Skin epidermis (tissue), 12 donors: Measurements from ENCODE around the gene UBE2QL1.
"Not testable (repeated sequence)": the region's sequence is repeated elsewhere in the genome, so short reads cannot be mapped to it uniquely, and the experiment has no call there.

Experiments used
- H3K27ac ChIP-seq, 21 experiments: fragments of 200-600 bp; sonication (generic) in 11 of 21; one replicate each; pipeline ENCODE4 v1.5.0; 2020; ENCODE audit warnings: mild to moderate bottlenecking in 3 of 21, inconsistent platforms in 2 of 21, moderate library complexity in 2 of 21
- H3K4me3 ChIP-seq, 7 experiments: fragments of 200-600 bp; sonication (generic) in 2 of 7; one replicate each; pipeline ENCODE4 v1.5.0; 2020; ENCODE audit warnings: inconsistent platforms in 2 of 7, mild to moderate bottlenecking in 2 of 7, moderate library complexity in 1 of 7

UBE2QL1 gene

GRCh38 chr5:6515812-6516211 lies 67.2 kb downstream of the UBE2QL1 start:
- H3K27ac ChIP-seq, H3K4me3 ChIP-seq: not testable (repeated sequence)

- Histone ChIP-seq H3K4me3 (no peak overlapping the region), H3K27ac (no peak overlapping the region)
These were observed 68.2 kb downstream of the UBE2QL1 start for GRCh38 chr5:6516823-6517222.

GRCh38 chr5:6517510-6517909 lies 68.9 kb downstream of the UBE2QL1 start:
- Histone ChIP-seq H3K27ac (peak overlapping the region in 1 of 21 experiments; percentile 20), H3K4me3 (no peak overlapping the region)

GRCh38 chr5:6518298-6519057 lies 69.8 kb downstream of the UBE2QL1 start:
- Histone ChIP-seq H3K4me3 (no peak overlapping the region), H3K27ac (peak overlapping the region in 1 of 21 experiments; percentile 36)

GRCh38 chr5:6520201-6520600 lies 71.5 kb downstream of the UBE2QL1 start:
- H3K27ac ChIP-seq, result no peak overlapping the region
- H3K4me3 ChIP-seq, result no peak overlapping the region

GRCh38 chr5:6522331-6522730 lies 73.7 kb downstream of the UBE2QL1 start:
- H3K4me3 ChIP-seq, result no peak overlapping the region
- no peak overlapping the region for H3K27ac ChIP-seq

GRCh38 chr5:6522923-6523322 lies 74.3 kb downstream of the UBE2QL1 start:
- H3K27ac ChIP-seq, result no peak overlapping the region
- no peak overlapping the region for H3K4me3 ChIP-seq

GRCh38 chr5:6525422-6525821 lies 76.8 kb downstream of the UBE2QL1 start:
- Histone ChIP-seq H3K4me3 (no peak overlapping the region), H3K27ac (no peak overlapping the region)

GRCh38 chr5:6525910-6526309 lies 77.3 kb downstream of the UBE2QL1 start:
- Histone ChIP-seq H3K27ac (no peak overlapping the region), H3K4me3 (no peak overlapping the region)

GRCh38 chr5:6527749-6528455 lies 79.2 kb downstream of the UBE2QL1 start:
- Histone ChIP-seq H3K4me3 (no peak overlapping the region), H3K27ac (no peak overlapping the region)

- no peak overlapping the region for H3K27ac ChIP-seq
- no peak overlapping the region for H3K4me3 ChIP-seq
These were observed 86.9 kb downstream of the UBE2QL1 start for GRCh38 chr5:6535594-6535993.

- Histone ChIP-seq H3K4me3 (no peak overlapping the region), H3K27ac (no peak overlapping the region)
These were observed 90.4 kb downstream of the UBE2QL1 start for GRCh38 chr5:6539060-6539459.

- no peak overlapping the region for H3K27ac ChIP-seq
These were observed 91.6 kb downstream of the UBE2QL1 start for GRCh38 chr5:6540111-6540827.

GRCh38 chr5:6541256-6542013 lies 92.8 kb downstream of the UBE2QL1 start:
- Histone ChIP-seq H3K4me3 (no peak overlapping the region), H3K27ac (no peak overlapping the region)

More at GRCh38 chr5:6540111-6540827, 91.6 kb downstream of the UBE2QL1 start:
- no peak overlapping the region for H3K4me3 ChIP-seq

GRCh38 chr5:6542421-6543345 lies 94.0 kb downstream of the UBE2QL1 start:
- H3K27ac ChIP-seq, result no peak overlapping the region
- H3K4me3 ChIP-seq, result no peak overlapping the region

GRCh38 chr5:6543346-6543730 lies 94.7 kb downstream of the UBE2QL1 start:
- no peak overlapping the region for H3K27ac ChIP-seq
- no peak overlapping the region for H3K4me3 ChIP-seq

GRCh38 chr5:6543830-6544560 lies 95.3 kb downstream of the UBE2QL1 start:
- no peak overlapping the region for H3K27ac ChIP-seq
- H3K4me3 ChIP-seq, result no peak overlapping the region
